ENCODE data around the gene C22orf42.
"Not testable (repeated sequence)": the region's sequence is repeated elsewhere in the genome, so short reads cannot be mapped to it uniquely, and the experiment has no call there.

Gene C22orf42

DNA sequence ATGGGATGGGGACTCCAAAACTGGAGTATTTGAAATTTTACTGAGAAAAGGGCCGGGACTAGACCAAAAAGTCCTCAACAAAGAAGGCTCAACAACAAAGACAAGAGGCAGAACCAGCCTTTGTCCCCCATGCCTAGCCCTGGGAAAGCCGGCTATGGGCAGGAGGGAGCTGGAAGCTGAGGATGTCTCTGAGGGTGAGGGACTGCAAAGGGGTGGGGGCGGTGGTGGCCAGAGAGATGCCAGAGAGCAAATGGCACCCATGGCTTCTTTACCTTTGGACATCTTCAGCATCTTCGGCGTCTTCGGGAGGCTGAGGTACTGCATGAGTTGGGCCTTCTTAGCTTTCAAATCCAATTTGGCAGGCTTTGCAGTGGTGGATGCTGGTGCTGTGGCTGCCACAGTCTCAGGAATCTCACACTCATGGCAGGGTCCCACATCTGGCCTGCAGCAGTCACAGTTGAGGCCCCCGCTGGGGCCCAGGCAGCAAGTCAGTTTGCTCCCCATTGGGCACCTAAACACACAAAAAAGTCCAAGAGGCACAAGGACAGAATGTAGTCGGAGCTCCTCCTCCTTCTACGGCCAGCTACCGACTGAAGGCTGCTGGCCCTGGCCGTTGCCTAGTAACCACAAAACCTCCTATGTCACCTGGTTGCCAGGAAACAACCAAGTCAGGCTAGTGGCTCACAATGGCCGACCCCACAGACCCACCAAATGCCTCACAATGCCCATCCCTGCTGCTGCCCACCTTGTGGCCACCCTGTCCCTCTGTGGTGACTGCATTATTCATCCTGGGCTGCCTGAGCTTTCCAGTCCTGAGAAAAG, at the start of gene C22orf42:
C22orf42 (minus strand) TSS at position 592 of the 822 bp plus-strand sequence; CDS start at position 504, 88 bp downstream.
- in situ Hi-C loops (cut with MboI; ENCODE audit: low pct_unique_long_range_greater_than_20kb, low sequenced_read_pairs) = no loop called here

GRCh38 chr22:32208681-32209080, 49.6 kb upstream of the C22orf42 start:
- no peak for DNase-seq
- in situ Hi-C loops (cut with MboI; ENCODE audit: low pct_unique_long_range_greater_than_20kb, low sequenced_read_pairs) = no loop called here

More for the DNA sequence above, at the start of gene C22orf42:
- no peak for DNase-seq

DNA sequence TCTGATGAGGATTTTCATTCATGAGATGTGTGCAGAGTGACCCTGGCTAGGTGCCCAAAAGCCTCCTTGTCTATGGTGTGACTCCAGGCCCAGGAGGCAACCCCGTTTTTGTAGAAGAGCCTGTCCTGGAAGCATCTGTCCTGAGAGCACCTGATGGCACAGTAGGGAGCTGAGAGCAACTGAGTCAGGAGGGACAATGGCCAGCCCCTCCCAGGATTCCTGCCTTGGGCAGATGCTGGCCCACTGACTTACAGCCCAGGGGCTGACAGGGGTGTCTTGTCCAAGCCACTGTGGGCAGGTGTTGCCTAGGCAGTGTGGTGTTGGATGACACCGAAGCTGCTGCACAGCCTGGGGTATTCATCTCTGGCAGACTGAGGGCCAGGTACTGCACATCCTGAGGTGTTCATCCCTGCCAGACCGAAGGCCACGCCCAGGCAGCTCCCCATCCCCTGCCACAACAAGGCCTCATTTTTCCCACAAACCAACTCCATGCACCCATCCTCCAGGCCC, 48.9 kb upstream of the C22orf42 start:
- no peak for DNase-seq
- in situ Hi-C loops (cut with MboI; ENCODE audit: low pct_unique_long_range_greater_than_20kb, low sequenced_read_pairs) = no loop called here

DNA sequence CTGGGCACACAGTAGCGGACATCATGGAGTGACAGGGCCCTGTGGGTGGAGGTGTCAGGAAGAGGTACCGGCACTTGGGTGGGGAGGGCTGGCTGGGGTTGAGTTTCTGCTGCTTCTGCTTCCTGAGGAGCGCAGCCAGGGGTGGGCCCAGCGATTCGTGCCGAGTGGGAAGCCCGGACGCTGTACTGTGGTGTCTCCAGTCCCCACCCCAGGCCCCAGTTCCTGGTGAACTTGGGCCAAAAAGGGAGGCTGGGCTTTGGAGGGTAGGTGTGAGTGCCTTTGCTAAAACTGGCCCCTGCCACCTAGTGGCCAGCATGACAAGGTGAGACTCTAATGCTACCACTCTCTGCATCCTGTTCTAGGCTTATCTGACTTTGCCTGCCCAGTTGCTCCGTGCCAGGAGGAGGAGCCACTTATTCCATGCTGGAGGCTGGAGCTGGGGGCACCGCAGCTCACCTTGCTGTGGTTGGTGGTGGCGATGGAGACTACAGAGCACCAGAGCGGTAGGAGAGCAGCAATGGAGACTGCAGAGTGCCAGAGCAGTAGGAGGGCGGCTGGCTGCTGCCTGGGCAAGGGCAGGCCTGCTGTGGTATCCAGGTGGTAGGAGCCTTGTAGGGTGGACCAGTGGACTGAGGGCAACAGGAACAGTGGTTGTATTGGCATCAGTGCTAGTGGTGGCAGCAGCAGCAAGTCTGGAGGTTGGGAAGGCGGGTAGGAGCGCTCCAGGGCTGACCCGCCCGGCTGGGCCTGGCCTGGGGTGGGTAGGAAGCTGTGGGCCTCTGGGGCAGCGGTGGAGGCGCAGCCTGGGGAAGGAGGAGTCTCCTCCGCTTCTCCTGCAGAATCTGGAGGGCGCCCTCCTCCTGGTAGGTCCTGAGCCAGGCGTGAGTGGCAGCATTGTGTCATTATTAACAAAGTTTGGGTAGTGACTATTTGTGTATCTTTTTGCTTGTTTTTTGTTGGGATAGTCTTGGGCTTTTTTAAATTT, 48.0 kb upstream of the C22orf42 start:
- DNase-seq = peak; percentile 64
- in situ Hi-C loops (cut with MboI; ENCODE audit: low pct_unique_long_range_greater_than_20kb, low sequenced_read_pairs) = no loop called here

DNA sequence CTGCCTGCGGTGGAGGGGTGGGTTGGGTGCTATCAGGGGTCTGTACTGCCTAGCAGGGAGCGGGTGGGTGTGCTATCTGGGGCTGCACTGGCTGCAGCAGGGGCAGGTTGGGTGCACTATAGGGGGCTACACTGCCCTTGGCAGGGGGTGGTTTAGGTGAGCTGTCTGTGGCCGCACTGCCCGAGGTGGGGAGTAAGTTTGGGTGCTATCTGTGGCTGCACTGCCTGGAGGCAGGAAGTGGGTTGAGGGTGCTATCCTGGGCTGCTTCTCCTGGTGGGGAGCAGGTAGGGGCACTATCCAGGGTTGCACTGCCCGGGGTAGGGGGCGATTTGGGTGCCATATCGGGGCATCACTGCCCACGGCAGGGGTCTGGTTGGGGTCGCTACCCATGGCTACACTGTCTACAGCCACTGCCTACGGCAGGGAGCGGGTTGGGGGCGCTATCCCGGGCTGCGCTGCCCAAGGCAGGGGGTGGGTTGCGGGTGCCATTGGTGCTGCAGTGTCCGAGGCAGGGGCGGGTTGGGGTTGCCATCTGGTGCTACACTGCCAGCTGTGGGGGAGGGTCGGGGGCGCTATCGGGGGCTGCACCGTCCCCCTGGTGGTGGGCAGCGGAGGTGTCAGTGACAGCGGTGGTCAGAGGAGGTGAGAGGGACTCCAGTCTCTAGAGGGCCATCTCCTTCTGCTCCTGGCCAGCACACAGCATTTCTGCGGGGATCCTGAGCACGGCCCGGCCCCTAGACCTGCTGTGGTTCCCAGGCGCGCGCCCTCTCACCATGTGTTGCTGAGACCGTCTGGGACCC, 47.1 kb upstream of the C22orf42 start:
- DNase-seq = no peak
- in situ Hi-C loops (cut with MboI; ENCODE audit: low pct_unique_long_range_greater_than_20kb, low sequenced_read_pairs) = no loop called here

GRCh38 chr22:32204856-32205722, 46.0 kb upstream of the C22orf42 start, which contains the start of gene RFPL2:
TSS of gene RFPL2 (minus strand) at chr22:32205073. CDS start at chr22:32202451, 2,622 bp downstream.
- in situ Hi-C loops (cut with MboI; ENCODE audit: low pct_unique_long_range_greater_than_20kb, low sequenced_read_pairs) = no loop called here
- no peak for DNase-seq

DNA sequence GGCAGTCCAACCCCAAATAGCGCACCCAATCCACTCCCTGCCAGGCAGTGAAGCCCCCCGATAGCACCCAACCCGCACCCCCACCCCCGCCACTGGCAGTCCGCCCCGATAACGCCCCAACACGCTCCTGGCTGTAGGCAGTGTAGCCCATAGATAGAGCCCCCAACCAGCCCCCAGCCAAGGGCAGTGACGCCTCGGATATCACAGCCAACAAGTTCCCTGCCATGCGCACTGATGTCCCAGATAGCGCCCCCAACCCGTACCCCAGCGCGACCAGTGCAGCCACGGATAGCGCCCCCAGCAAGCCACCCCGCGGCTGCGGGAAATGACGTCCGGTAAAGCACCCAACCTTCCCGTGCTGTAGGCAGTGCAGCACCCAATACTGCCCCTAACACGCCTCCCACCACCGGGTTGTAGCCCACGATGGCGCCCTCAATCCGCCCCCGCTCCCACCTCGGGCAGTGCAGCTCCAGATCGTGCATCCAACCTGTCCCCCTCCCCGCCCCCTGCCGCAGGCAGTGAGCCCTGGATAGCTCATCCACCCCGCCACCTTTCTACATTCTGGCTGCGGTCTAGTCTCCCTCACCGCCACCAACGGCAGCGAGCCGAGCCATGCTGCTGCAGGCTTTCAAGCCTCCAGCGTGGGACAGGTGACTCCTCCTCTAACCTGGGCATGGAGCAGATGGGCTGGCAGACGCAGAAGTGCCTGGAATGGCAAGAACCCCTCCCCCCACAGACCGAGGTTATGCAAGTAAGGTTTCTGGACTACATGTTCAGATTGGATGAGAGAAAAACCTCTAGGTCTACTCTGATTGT, 45.1 kb upstream of the C22orf42 start:
- DNase-seq = no peak
- in situ Hi-C loops (cut with MboI; ENCODE audit: low pct_unique_long_range_greater_than_20kb, low sequenced_read_pairs) = no loop called here

- in situ Hi-C loops (cut with MboI; ENCODE audit: low pct_unique_long_range_greater_than_20kb, low sequenced_read_pairs) = no loop called here
- DNase-seq = no peak
Measured at GRCh38 chr22:32203181-32204039, 44.3 kb upstream of the C22orf42 start.

DNA sequence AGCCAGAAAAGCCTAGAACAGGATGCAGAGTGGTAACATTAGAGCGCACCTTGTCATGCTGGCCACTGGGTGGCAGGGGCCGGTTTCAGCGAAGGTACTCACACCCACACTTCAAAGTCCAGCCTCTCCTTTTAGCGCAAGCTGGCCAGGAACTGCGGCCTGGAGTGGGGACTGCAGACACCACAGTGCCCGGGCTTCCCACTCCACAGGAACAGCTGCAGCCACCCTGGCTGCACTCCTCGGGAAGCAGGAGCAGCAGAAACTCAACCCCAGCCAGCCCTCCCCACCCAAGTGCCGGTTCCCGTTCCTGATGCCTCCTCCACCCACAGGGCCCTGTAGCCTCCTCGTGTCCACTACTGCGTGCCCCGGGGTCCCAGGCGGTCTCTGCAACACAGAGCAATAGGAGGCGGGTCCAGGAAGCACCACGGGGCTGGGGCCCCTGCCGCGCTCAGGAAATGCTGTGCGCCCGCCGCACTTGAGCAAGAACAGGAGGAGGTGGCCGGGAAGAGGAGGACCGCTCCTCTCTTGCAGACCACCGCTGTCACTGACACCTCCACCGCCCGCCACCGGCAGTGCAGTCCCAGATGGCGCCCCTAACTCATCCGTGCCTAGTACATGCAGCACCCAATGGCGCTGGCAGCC, 43.6 kb upstream of the C22orf42 start:
- in situ Hi-C loops (cut with MboI; ENCODE audit: low pct_unique_long_range_greater_than_20kb, low sequenced_read_pairs) = no loop called here
- peak; percentile 50 for DNase-seq

DNA sequence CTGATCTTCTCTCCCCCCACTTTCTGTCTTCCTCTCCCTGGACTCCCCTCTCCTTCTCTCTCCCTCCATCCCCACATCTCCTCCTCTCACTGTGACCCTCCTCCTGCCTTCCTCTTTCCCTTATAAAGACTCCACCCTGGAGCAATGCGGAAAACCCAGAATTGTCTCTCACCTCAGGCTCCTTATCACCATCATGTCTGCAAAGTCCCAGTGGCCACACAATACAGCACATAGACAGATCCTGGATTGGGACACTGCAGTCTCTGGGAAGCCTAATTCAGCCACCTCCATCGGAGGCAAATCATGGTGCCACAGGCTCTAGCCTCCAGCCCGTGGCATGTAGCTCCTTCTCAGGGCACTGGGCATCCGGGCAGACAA, 43.0 kb upstream of the C22orf42 start:
- DNase-seq = no peak
- in situ Hi-C loops (cut with MboI; ENCODE audit: low pct_unique_long_range_greater_than_20kb, low sequenced_read_pairs) = no loop called here

DNA sequence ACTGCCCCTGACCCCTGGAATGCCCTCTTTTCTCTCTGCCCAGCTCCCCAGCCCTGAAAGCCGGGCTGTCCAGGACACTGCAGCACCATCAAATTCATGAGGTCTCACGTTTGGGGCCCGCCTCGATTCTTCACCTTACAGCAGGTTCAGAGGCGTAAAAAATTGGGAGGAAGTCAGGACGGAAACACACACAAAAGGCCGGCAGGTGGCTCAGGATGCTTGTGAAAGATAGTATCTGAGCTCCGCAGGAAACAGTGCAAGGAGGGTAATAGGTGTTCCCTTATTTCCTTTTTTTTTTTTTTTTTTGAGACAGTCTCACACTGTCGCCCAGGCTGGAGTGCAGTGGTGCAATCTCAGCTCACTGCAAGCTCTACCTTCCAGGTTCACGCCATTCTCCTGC, 41.6 kb upstream of the C22orf42 start:
- in situ Hi-C loops (cut with MboI; ENCODE audit: low pct_unique_long_range_greater_than_20kb, low sequenced_read_pairs) = no loop called here
- peak; percentile 29 for DNase-seq

DNA sequence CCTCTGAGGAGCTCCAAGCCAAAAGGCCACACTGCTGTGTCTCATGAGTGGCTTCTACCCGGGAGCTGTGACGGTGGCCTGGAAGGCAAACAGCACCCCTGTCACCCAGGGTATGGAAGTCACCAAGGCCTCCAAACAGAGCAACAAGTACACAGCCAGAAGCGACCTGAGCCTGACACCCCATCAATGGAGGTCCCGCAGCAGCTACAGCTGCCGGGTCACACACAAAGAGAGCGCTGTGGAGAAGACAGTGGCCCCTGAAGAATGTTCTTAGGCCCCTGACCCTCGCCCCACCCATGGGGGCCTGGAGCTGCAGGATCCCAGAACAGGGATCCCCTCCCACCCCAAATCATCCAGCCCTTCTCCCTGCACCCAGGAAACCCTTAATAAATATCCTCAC, 40.9 kb upstream of the C22orf42 start:
- no peak for DNase-seq
- in situ Hi-C loops (cut with MboI; ENCODE audit: low pct_unique_long_range_greater_than_20kb, low sequenced_read_pairs) = no loop called here

DNA sequence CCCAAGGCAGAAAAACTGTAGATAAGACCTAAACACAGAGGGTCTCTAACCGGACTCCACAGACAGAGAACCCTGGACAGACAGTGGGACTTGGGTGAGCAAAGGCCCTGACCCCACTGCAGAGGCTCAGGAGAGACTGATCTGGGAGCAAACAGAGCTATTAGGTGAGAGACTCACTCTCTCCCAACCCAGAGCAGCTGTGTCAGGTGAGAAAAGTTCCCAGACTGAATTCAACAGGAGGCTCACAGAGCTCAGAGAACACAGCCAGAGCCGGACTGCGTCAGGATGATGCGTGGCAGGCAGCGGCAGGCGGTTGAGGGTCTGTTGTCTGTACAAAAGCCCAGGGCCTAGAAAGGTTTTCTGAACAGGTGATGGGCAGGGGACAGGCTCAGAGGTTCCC, 40.2 kb upstream of the C22orf42 start:
- no peak for DNase-seq
- in situ Hi-C loops (cut with MboI; ENCODE audit: low pct_unique_long_range_greater_than_20kb, low sequenced_read_pairs) = no loop called here

DNA sequence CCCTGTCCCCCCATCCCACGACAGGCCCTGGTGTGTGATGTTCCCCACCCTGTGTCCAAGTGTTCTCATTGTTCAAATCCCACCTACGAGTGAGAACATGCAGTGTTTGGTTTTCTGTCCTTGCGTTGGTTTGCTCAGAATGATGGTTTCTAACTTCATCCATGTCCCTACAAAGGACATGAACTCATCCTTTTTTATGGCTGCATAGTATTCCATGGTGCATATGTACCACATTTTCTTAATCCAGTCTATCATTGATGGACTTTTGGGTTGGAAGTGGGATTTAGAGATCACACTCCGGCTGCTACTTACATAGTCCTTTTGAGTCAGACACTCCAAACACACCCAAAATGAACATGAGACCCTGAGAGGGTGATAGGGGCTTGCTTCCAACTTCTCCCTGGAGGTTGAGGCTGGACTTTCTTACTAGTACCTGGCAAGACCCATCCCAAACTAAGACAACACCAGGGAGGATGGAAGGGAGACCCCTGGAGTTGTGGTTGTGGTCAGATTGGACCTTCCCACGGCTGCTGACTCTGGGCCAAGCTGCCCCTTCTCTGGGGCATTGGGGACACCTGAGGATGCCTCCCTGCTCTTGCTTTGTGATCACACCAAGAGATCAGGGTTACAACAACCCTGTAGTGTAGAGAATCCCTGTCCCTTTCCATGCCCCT, 38.6 kb upstream of the C22orf42 start:
- DNase-seq; in situ Hi-C loops (cut with MboI; ENCODE audit: low pct_unique_long_range_greater_than_20kb, low sequenced_read_pairs): not testable (repeated sequence)

GRCh38 chr22:32195900-32196299, 36.8 kb upstream of the C22orf42 start:
- in situ Hi-C loops (cut with MboI; ENCODE audit: low pct_unique_long_range_greater_than_20kb, low sequenced_read_pairs); DNase-seq: not testable (repeated sequence)

Data from KBM-7 (cell line).